Right lobe of liver (tissue), 4 donors: ENCODE results near the gene KCNJ4.

Experiments used
- CTCF ChIP-seq, 4 donors: fragments of 200-600 bp in 3 of 4; fragments of 450-650 bp in 1 of 4; IDR thresholded peaks; one replicate each; pipeline versions ENCODE4 v1.5.1 to v1.8.0; 2016 to 2022; ENCODE audit warnings: antibody characterized with exemption in 4 of 4, mild to moderate bottlenecking in 2 of 4
- POLR2A ChIP-seq: fragments of 450-650 bp; IDR thresholded peaks from one replicate; pipeline ENCODE4 v1.6.1; 2017; ENCODE audit warnings: antibody characterized with exemption, mild to moderate bottlenecking
- donor health status: DM: no; HTN: no; CAD: no.
- donor health status: DM: no; HTN: no; CAD: no.
- donor health status: DM: no; HTN: yes; CAD: no.

- no peak for TF ChIP-seq POLR2A
- no peak for TF ChIP-seq CTCF (IDR thresholded peaks at IDR 0.05)
Measured at GRCh38 chr22:38433871-38434270, 21.1 kb downstream of the KCNJ4 start.
